Choroid plexus epithelial cell (primary cell): Measurements from ENCODE around the gene RFX5.
A peak's percentile ranks its signal among the peaks of the same experiment; 100 is the strongest.

ENCODE experiments used
- DNase-seq: peaks from one replicate; pipeline ENCODE4 v3.0.0-alpha.2; 2010; ENCODE audit warnings: low read depth
- H3K4me3 ChIP-seq: 2 replicates; pipeline ENCODE4 v1.5.1; 2011; ENCODE audit warnings: low read depth, mild to moderate bottlenecking, control low read depth, low read length, moderate library complexity
- CTCF ChIP-seq: conservative IDR thresholded peaks from 2 replicates; pipeline ENCODE4 v1.5.1; 2011; ENCODE audit warnings: low read depth, mild to moderate bottlenecking, control low read depth, inconsistent platforms, low read length, moderate library complexity

Gene RFX5

GRCh38 chr1:151311011-151311410, 36.0 kb downstream of the RFX5 start:
- DNase-seq, result peak; percentile 55

GRCh38 chr1:151309811-151310323, 37.2 kb downstream of the RFX5 start:
- no peak overlapping the region for H3K4me3 ChIP-seq
- no peak for TF ChIP-seq CTCF
- peak; percentile 89 for DNase-seq

More at GRCh38 chr1:151311011-151311410, 36.0 kb downstream of the RFX5 start:
- no peak overlapping the region for H3K4me3 ChIP-seq
- TF ChIP-seq CTCF, result no peak

GRCh38 chr1:151294742-151295462, 52.1 kb downstream of the RFX5 start:
- no peak for TF ChIP-seq CTCF
- no peak for DNase-seq
- no peak overlapping the region for H3K4me3 ChIP-seq

- no peak for DNase-seq
- H3K4me3 ChIP-seq, result no peak overlapping the region
- no peak for TF ChIP-seq CTCF
Observed at GRCh38 chr1:151293093-151293492, 54.0 kb downstream of the RFX5 start.

GRCh38 chr1:151292207-151293030, 54.6 kb downstream of the RFX5 start:
- peak; percentile 14 for TF ChIP-seq CTCF
- no peak overlapping the region for H3K4me3 ChIP-seq
- DNase-seq, result no peak

GRCh38 chr1:151290709-151291303, 56.2 kb downstream of the RFX5 start:
- H3K4me3 ChIP-seq, result no peak overlapping the region
- no peak for TF ChIP-seq CTCF
- no peak for DNase-seq
